Heart left ventricle (tissue), 16 donors: ENCODE data around the gene SPAG6. TPM values are rescaled to one million over a fixed set of nuclear protein-coding genes. Genes with fewer than 3 reads are reported as not detected.

ENCODE experiments used
- ATAC-seq, 4 donors: fragments of 200-7000 bp; cut with Tn5 transposase; one replicate each; pipeline ENCODE4 v1.9.1; 2020 to 2022; ENCODE audit warnings: moderate library complexity in 4 of 4, mild to moderate bottlenecking in 3 of 4, moderate number of reproducible peaks in 1 of 4
- DNase-seq, 5 donors: peaks; one replicate each; pipeline ENCODE4 v3.0.0-alpha.2; 2020
- H3K27ac ChIP-seq, 12 donors: fragments of 200-600 bp; sonication (generic) in 4 of 12; one replicate each; pipeline versions ENCODE4 v1.5.0 to v1.8.0; 2016 to 2022; ENCODE audit warnings: mild to moderate bottlenecking in 2 of 12
- H3K27me3 ChIP-seq, 9 donors: fragments of 200-600 bp; sonication (generic) in 2 of 9; one replicate each; pipeline versions ENCODE4 v1.5.1 to v1.8.0; 2016 to 2022; ENCODE audit warnings: mild to moderate bottlenecking in 3 of 9
- H3K36me3 ChIP-seq, 9 donors: fragments of 200-600 bp; sonication (generic) in 2 of 9; one replicate each; pipeline versions ENCODE4 v1.5.0 to v1.8.0; 2018 to 2022; ENCODE audit warnings: mild to moderate bottlenecking in 2 of 9
- H3K4me1 ChIP-seq, 12 donors: fragments of 200-600 bp; sonication (generic) in 4 of 12; one replicate each; pipeline versions ENCODE4 v1.5.0 to v1.8.0; 2016 to 2022; ENCODE audit warnings: mild to moderate bottlenecking in 3 of 12
- H3K4me3 ChIP-seq, 12 donors: fragments of 200-600 bp; sonication (generic) in 4 of 12; one replicate each; pipeline versions ENCODE4 v1.5.0 to v1.8.0; 2017 to 2022; ENCODE audit warnings: mild to moderate bottlenecking in 9 of 12, moderate library complexity in 4 of 12
- H3K9me3 ChIP-seq, 12 donors: fragments of 200-600 bp; sonication (generic) in 4 of 12; one replicate each; pipeline versions ENCODE4 v1.5.0 to v1.8.0; 2016 to 2022; ENCODE audit warnings: mild to moderate bottlenecking in 1 of 12
- POLR2A ChIP-seq, 2 donors: fragments of 450-650 bp; IDR thresholded peaks; one replicate each; pipeline ENCODE4 v1.6.1; 2017; ENCODE audit warnings: antibody characterized with exemption in 2 of 2, mild to moderate bottlenecking in 2 of 2, moderate library complexity in 2 of 2
- WGBS, 4 donors: extraction: QIAGEN DNeasy Blood & Tissue Kit in 2 of 4; methylation state at CpG; one replicate each; pipeline versions ENCODE4 v1.1.5 to v1.1.7; 2013 to 2018; 5-methylcytosine and 5-hydroxymethylcytosine counted together
- intact Hi-C, 10 donors: fragments of 100-400 bp; cut with DNase I; formaldehyde crosslinking; loops; one replicate each; pipeline versions ENCODE4 v1.11.1 to v1.14.2; 2022
- polyA plus RNA-seq, 2 donors: library from polyadenylated mRNA; stranded (reverse); fragments of 200-250 nt; gene quantifications; one replicate each; pipeline ENCODE4 v1.2.3, GENCODE V29; 2013
- total RNA-seq, 9 donors: library from RNA; depleted of rRNA in 2 of 9; stranded (reverse); fragments of >200 nt in 2 of 9; fragmentation: NEBNext Ultra II Directional in 3 of 9; extraction: Animal tissue kit (Norgen Biotek cat#: 25700) in 3 of 9; gene quantifications; one replicate each; pipeline versions ENCODE4 v1.1.0 to v1.2.4, GENCODE V29; 2016 to 2023
- TF ChIP-seq, protein P1 (sequence below), 12 donors: fragments of 200-600 bp; sonication (generic) in 4 of 12; IDR thresholded peaks; one replicate each; pipeline versions ENCODE4 v1.5.0 to v1.8.0; 2018 to 2022; ENCODE audit warnings: antibody characterized with exemption in 12 of 12, mild to moderate bottlenecking in 5 of 12
- donor health status: ischemic (EF 13 %, LVEDD 7.1; RV severe dilation, severe dysfunction).
- donor health status: healthy with polysubstance abuse.
- donor health status: DM: no; HTN: yes; CAD: no.
- donor health status: DM: no; HTN: no; CAD: no.
- donor health status: ischemic (EF 25% LVEDD 6.9; RV normal size, moderate dysfunction).
- donor health status: ischemic (EF 25% LVEDD 5.7; RV mildly dilated, moderate dysfunction).
- donor health status: healthy.
- donor health status: DM: yes; HTN: yes; CAD: no.
- donor health status: ischemic (EF 35%, LVEDD 5.7; RV mildly dilated, moderate dysfunction).
- donor health status: nonischemic (EF 11% LVEDD 7.7; RV severe dilation, severe dysfunction).
- donor health status: DM: yes; HTN: yes; CAD: no.
- donor health status: PGD.
- donor health status: ischemic (EF 29% LVEDD 5.4; RV normal size, mild dysfunction).
- donor health status: nonischemic (EF 23%, LVEDD 6.1; RV moderate dilation, normal function).

SPAG6 gene
- total and polyA plus RNA-seq, 11 donors, result 0.42 TPM; not detected in 10

DNA sequence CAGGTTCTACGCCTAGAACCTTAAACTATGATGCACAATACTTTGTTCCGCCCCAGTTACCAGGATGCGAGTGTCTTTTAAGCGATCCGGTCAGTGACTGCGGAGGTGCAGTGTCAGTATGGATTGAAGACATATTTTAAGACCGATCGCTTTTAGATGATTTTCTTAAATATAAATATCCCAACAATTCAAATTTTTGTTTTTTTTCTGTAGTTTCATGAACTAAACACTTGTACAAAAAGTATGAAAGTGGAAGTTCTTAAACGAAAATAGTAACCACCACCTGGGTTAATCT lies 28.3 kb upstream of the SPAG6 start:
- Histone ChIP-seq H3K36me3 (no peaks in the 10 kb centered on the region), H3K9me3 (no peaks in the 10 kb centered on the region), H3K4me1 (peaks cover 0 to 42% (median 28%) of the 10 kb centered on the region in 12 donors), H3K4me3 (peak overlapping the region; percentile 66 to 85 (median 79)), H3K27ac (peak overlapping the region; percentile 71 to 98 (median 95)), H3K27me3 (peaks cover 0 to 1% (median 0%) of the 10 kb centered on the region in 9 donors)
- TF ChIP-seq POLR2A (IDR thresholded peaks at IDR 0.05), result no peak
- TF ChIP-seq, protein P1, sequence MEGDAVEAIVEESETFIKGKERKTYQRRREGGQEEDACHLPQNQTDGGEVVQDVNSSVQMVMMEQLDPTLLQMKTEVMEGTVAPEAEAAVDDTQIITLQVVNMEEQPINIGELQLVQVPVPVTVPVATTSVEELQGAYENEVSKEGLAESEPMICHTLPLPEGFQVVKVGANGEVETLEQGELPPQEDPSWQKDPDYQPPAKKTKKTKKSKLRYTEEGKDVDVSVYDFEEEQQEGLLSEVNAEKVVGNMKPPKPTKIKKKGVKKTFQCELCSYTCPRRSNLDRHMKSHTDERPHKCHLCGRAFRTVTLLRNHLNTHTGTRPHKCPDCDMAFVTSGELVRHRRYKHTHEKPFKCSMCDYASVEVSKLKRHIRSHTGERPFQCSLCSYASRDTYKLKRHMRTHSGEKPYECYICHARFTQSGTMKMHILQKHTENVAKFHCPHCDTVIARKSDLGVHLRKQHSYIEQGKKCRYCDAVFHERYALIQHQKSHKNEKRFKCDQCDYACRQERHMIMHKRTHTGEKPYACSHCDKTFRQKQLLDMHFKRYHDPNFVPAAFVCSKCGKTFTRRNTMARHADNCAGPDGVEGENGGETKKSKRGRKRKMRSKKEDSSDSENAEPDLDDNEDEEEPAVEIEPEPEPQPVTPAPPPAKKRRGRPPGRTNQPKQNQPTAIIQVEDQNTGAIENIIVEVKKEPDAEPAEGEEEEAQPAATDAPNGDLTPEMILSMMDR (IDR thresholded peaks at IDR 0.05), result no peak
- DNase-seq (no peak), ATAC-seq (peak in 2 of 4 donors; percentile 1 to 16)
- intact Hi-C loops, result loop anchor here (2.0 to 10.0 kb wide), 13 partner anchors 60 to 820 kb away; partner anchors contain the start of genes DNAJC1 (in 6 of the 10) and SKIDA1 (in 1 of the 10)
- 4 to 6% (median 5%) methylated on average over 9 of the region's 9 CpGs for WGBS, 4 donors

DNA sequence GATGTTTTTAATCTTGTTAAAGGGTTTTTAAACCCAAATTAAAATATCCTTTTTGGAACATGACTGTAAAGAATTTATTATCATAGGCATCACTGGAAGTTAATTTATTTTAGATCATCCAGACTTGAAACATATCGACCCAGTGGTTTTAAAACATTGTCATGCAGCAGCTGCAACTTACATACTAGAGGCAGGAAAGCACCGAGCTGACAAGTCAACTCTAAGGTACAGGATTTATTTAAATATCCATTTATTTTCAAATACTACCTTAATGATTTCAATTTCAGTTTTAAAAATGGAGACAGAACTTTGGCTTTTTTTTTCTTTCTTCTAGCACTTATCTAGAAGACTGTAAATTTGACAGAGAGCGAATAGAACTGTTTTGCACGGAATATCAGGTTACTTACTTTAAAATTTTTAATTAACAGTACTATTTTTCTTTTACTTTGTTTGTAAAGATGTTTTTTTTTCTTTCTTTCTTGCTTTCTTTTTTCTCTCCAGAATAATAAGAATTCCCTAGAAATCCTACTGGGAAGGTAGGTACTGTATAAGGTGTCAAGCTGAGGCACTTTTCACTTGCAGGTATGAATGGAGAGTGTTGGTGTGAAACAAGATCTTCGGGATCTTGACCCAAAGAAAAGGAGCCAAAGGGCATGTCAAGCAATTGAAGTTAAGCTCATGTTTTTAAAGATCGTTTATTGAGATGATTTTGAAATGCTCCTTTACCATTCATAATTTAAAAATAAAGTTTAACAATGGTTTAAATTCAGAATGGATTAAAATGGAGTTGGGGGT lies 27.3 kb upstream of the SPAG6 start:
- H3K4me1 ChIP-seq, result peaks cover 0 to 48% (median 34%) of the 10 kb centered on the region in 12 donors
- WGBS, 4 donors, result 82 to 87% (median 84%) methylated on average over 6 of the region's 6 CpGs
- TF ChIP-seq, protein P1 (IDR thresholded peaks at IDR 0.05), result no peak
- TF ChIP-seq POLR2A (IDR thresholded peaks at IDR 0.05), result no peak
- H3K27me3 ChIP-seq, result peaks cover 0 to 10% (median 0%) of the 10 kb centered on the region in 9 donors
- ATAC-seq, result no peak
- no peak for DNase-seq
- intact Hi-C loops, result loop anchor here (2.0 to 10.0 kb wide), 13 partner anchors 61 to 821 kb away; partner anchors contain the start of genes DNAJC1 (in 6 of the 10) and SKIDA1 (in 1 of the 10)
- H3K36me3 ChIP-seq, result no peaks in the 10 kb centered on the region
- H3K9me3 ChIP-seq, result no peaks in the 10 kb centered on the region
- H3K4me3 ChIP-seq, result peak overlapping the region in 5 of 12 donors; percentile 77 to 85 (median 82)
- peak overlapping the region in 3 of 12 donors; percentile 92 to 96 (median 95) for H3K27ac ChIP-seq

DNA sequence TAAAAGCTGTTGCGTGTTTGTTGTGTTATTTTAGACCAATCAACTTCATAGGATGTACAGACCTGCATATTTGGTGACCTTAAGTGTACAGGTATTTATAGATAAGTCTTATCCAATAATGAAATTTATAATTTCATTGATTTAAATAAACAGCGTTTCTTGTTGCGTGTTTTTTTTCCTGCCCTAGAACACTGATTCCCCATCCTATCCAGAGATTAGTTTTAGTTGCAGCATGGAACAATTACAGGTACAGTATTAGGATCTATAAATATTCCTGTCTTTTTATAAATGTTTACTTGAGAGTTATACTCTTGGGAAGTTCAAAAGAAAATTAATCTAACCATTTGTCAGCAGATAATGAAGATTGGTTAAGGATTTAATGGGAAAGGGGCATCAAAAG lies 26.5 kb upstream of the SPAG6 start:
- H3K9me3 ChIP-seq, result no peaks in the 10 kb centered on the region
- intact Hi-C loops, result loop anchor here in 9 of 10 donors (5.0 to 10.0 kb wide), 9 partner anchors 61 to 821 kb away; partner anchors contain the start of genes DNAJC1 (in 4 of the 9) and SKIDA1 (in 1 of the 9)
- H3K4me1 ChIP-seq, result peaks cover 0 to 56% (median 41%) of the 10 kb centered on the region in 12 donors

More for the DNA sequence above, 26.5 kb upstream of the SPAG6 start:
- 96 to 98% (median 97%) methylated on average over 3 of the region's 3 CpGs for WGBS, 4 donors
- Histone ChIP-seq H3K36me3 (no peaks in the 10 kb centered on the region), H3K27ac (no peak overlapping the region), H3K4me3 (no peak overlapping the region), H3K27me3 (peaks cover 0 to 15% (median 0%) of the 10 kb centered on the region in 9 donors)
- TF ChIP-seq, protein P1 (IDR thresholded peaks at IDR 0.05), result no peak
- TF ChIP-seq POLR2A (IDR thresholded peaks at IDR 0.05), result no peak
- ATAC-seq (no peak), DNase-seq (no peak)
